Liver (tissue), 9 donors: ENCODE data around the gene ROPN1. TPM values are rescaled to one million over a fixed set of nuclear protein-coding genes. Genes with fewer than 3 reads are reported as not detected.

Experiments
- DNase-seq: peaks from one replicate; pipeline ENCODE4 v3.0.0-alpha.2; 2017; ENCODE audit warnings: low spot score
- H3K27ac ChIP-seq, 2 donors: one replicate each; pipeline ENCODE4 v1.7.0; 2013; ENCODE audit warnings: inconsistent platforms in 2 of 2, low read length in 2 of 2, control low read depth in 1 of 2, low read depth in 1 of 2, mild to moderate bottlenecking in 1 of 2
- H3K27me3 ChIP-seq, 4 donors: one replicate each; pipeline versions ENCODE4 v1.6.1 to v1.7.0; 2013; ENCODE audit warnings: low read length in 3 of 4, inconsistent platforms in 1 of 4, mild to moderate bottlenecking in 1 of 4, moderate library complexity in 1 of 4; ENCODE audit not compliant: control insufficient read depth in 4 of 4, insufficient read depth in 4 of 4
- H3K36me3 ChIP-seq, 4 donors: one replicate each; pipeline versions ENCODE4 v1.6.1 to v1.7.0; 2013; ENCODE audit warnings: low read length in 3 of 4, mild to moderate bottlenecking in 3 of 4, low read depth in 1 of 4, moderate library complexity in 1 of 4; ENCODE audit not compliant: control insufficient read depth in 4 of 4, insufficient read depth in 3 of 4
- H3K4me1 ChIP-seq, 4 donors: one replicate each; pipeline versions ENCODE4 v1.6.1 to v1.7.0; 2013; ENCODE audit warnings: low read length in 3 of 4, mild to moderate bottlenecking in 3 of 4, moderate library complexity in 1 of 4; ENCODE audit not compliant: control insufficient read depth in 4 of 4, insufficient read depth in 4 of 4
- H3K4me3 ChIP-seq, 3 donors: one replicate each; pipeline versions ENCODE4 v1.6.1 to v1.7.0; 2013; ENCODE audit warnings: low read length in 3 of 3, control low read depth in 1 of 3, low read depth in 1 of 3, mild to moderate bottlenecking in 1 of 3
- H3K9ac ChIP-seq, 2 donors: one replicate each; pipeline ENCODE4 v1.7.0; 2013; ENCODE audit warnings: low read length in 2 of 2, mild to moderate bottlenecking in 2 of 2, moderate library complexity in 2 of 2, control low read depth in 1 of 2, low read depth in 1 of 2
- H3K9me3 ChIP-seq, 4 donors: one replicate each; pipeline versions ENCODE4 v1.6.1 to v1.7.0; 2013; ENCODE audit warnings: low read length in 3 of 4; ENCODE audit not compliant: control insufficient read depth in 4 of 4
- ATF3 ChIP-seq: IDR thresholded peaks from 2 replicates; pipeline ENCODE4 v1.6.1; 2016; ENCODE audit warnings: antibody characterized with exemption
- CTCF ChIP-seq: fragments of 150-350 bp; IDR thresholded peaks from 2 replicates; pipeline ENCODE4 v1.5.1; 2017; ENCODE audit warnings: improper control_type of control experiment, low read depth, low read length; ENCODE audit not compliant: missing input control
- EGR1 ChIP-seq, 2 donors: IDR thresholded peaks; 2 replicates each; pipeline ENCODE4 v1.6.1; 2016 to 2018; ENCODE audit warnings: antibody characterized with exemption in 2 of 2, low read depth in 2 of 2
- FOXA1 ChIP-seq: IDR thresholded peaks from 2 replicates; pipeline ENCODE4 v1.6.1; 2016; ENCODE audit warnings: antibody characterized with exemption
- FOXA2 ChIP-seq: IDR thresholded peaks from 2 replicates; pipeline ENCODE4 v1.6.1; 2016; ENCODE audit warnings: antibody characterized with exemption
- GABPA ChIP-seq, 2 donors: IDR thresholded peaks in 1 of 2; conservative IDR thresholded peaks in 1 of 2; 2 replicates each; pipeline ENCODE4 v1.6.1; 2016; ENCODE audit warnings: antibody characterized with exemption in 2 of 2, mild to moderate bottlenecking in 1 of 2, moderate library complexity in 1 of 2
- HNF4A ChIP-seq, 2 donors: conservative IDR thresholded peaks; 2 replicates each; pipeline ENCODE4 v1.6.1; 2016; ENCODE audit warnings: antibody characterized with exemption in 2 of 2, mild to moderate bottlenecking in 2 of 2
- HNF4G ChIP-seq: IDR thresholded peaks from 2 replicates; pipeline ENCODE4 v1.6.1; 2016; ENCODE audit warnings: antibody characterized with exemption
- JUND ChIP-seq, 2 donors: IDR thresholded peaks; 2 replicates each; pipeline ENCODE4 v1.6.1; 2016; ENCODE audit warnings: antibody characterized with exemption in 2 of 2
- MAX ChIP-seq: IDR thresholded peaks from 2 replicates; pipeline ENCODE4 v1.6.1; 2016; ENCODE audit warnings: antibody characterized with exemption
- NR2F2 ChIP-seq: IDR thresholded peaks from 2 replicates; pipeline ENCODE4 v1.6.1; 2016; ENCODE audit warnings: antibody characterized with exemption
- REST ChIP-seq: IDR thresholded peaks from 2 replicates; pipeline ENCODE4 v1.6.1; 2016; ENCODE audit warnings: antibody characterized with exemption, mild to moderate bottlenecking
- TAF1 ChIP-seq: conservative IDR thresholded peaks from 2 replicates; pipeline ENCODE4 v1.6.1; 2016; ENCODE audit warnings: antibody characterized with exemption, mild to moderate bottlenecking
- YY1 ChIP-seq: IDR thresholded peaks from 2 replicates; pipeline ENCODE4 v1.6.1; 2016; ENCODE audit warnings: antibody characterized with exemption, mild to moderate bottlenecking
- WGBS: extraction: QIAGEN DNeasy Blood & Tissue Kit; methylation state at CpG from one replicate; pipeline ENCODE4 v1.1.7; 2013; 5-methylcytosine and 5-hydroxymethylcytosine counted together
- polyA plus RNA-seq, 2 donors: library from polyadenylated mRNA; stranded (reverse) in 1 of 2; unstranded in 1 of 2; fragments of 200-250 nt in 1 of 2; fragments of >200 nt in 1 of 2; fragmentation: Nextera tagmentation in 1 of 2; extraction: Ambion mirVana in 1 of 2; gene quantifications; one replicate each; pipeline versions ENCODE4 v1.2.1 to v1.2.3, GENCODE V29; 2013 to 2015
- total RNA-seq, 2 donors: library from RNA; depleted of rRNA; stranded (reverse); fragments of >200 nt; gene quantifications; one replicate each; pipeline ENCODE4 v1.2.3, GENCODE V29; 2014
- donor health status: healthy.
- donor health status: healthy.
- donor health status: healthy.
- donor health status: healthy.
- donor health status: healthy.

Gene ROPN1
- total and polyA plus RNA-seq, 4 donors: not detected

- H3K36me3 ChIP-seq: no peaks in the 10 kb centered on the region
- H3K9ac ChIP-seq: no peak overlapping the region
- H3K4me1 ChIP-seq: no peaks in the 10 kb centered on the region
- H3K9me3 ChIP-seq: no peaks in the 10 kb centered on the region
- DNase-seq: no peak
- no peak for TF ChIP-seq MAX
- H3K27ac ChIP-seq: no peak overlapping the region
- H3K4me3 ChIP-seq: no peak overlapping the region
- 78% methylated on average over 3 of the region's 3 CpGs for WGBS
- H3K27me3 ChIP-seq: no peaks in the 10 kb centered on the region
Observed at GRCh38 chr3:123986427-123986826, 5.5 kb downstream of the ROPN1 start.

GRCh38 chr3:123984957-123985356, 7.0 kb downstream of the ROPN1 start:
- whole genome bisulfite sequencing: 85% methylated on average over 3 of the region's 3 CpGs
- TF ChIP-seq TAF1 (no peak), HNF4G (no peak), YY1 (no peak), REST (no peak), MAX (no peak), FOXA1 (no peak), GABPA (IDR thresholded peaks at IDR 0.05 in 1 of 2, conservative IDR thresholded peaks at IDR 0.05 in 1 of 2) (no peak), EGR1 (IDR thresholded peaks at IDR 0.05; ENCODE audit: low read depth in 2 of 2) (no peak), HNF4A (conservative IDR thresholded peaks at IDR 0.05) (no peak), FOXA2 (no peak), NR2F2 (no peak), JUND (IDR thresholded peaks at IDR 0.05) (no peak), CTCF (no peak), ATF3 (no peak)
- peaks cover 0 to 3% (median 3%) of the 10 kb centered on the region in 4 donors for H3K4me1 ChIP-seq

More at GRCh38 chr3:123984957-123985356, 7.0 kb downstream of the ROPN1 start:
- no peak overlapping the region for H3K9ac ChIP-seq
- H3K36me3 ChIP-seq: no peaks in the 10 kb centered on the region
- H3K27me3 ChIP-seq: no peaks in the 10 kb centered on the region
- no peak overlapping the region for H3K27ac ChIP-seq
- no peaks in the 10 kb centered on the region for H3K9me3 ChIP-seq
- no peak overlapping the region for H3K4me3 ChIP-seq
- DNase-seq: no peak
